GM19239 (cell line): Measurements from ENCODE around the gene TRIM72.
"Not testable (repeated sequence)": the region's sequence is repeated elsewhere in the genome, so short reads cannot be mapped to it uniquely, and the experiment has no call there.

Source experiments
- DNase-seq: peaks from one replicate; pipeline ENCODE4 v3.0.0; 2011; ENCODE audit warnings: low spot score; ENCODE audit not compliant: insufficient read length
- FAIRE-seq: peaks from 2 replicates; lab custom pipeline; 2011; peaks lifted over from hg19 to GRCh38; lab: Jason Lieb, UNC

Gene TRIM72

GRCh38 chr16:31189412-31189778 lies 24.5 kb upstream of the TRIM72 start:
- FAIRE-seq (no peak), DNase-seq (no peak)

DNA sequence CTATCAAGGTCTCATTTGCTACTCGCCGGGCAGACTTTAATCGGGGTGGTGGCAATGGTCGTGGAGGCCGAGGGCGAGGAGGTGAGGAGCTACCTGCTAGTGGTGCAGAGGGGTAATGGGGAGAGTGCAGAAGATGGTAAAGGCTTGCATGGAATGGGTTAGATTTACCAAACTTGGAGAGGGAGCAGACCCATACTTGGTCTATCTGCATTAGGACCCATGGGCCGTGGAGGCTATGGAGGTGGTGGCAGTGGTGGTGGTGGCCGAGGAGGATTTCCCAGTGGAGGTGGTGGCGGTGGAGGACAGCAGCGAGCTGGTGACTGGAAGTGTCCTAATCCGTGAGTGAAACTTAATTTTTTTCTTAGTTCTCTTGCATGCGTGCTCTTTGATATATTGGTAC lies 23.9 kb upstream of the TRIM72 start:
- FAIRE-seq (no peak), DNase-seq (no peak)

GRCh38 chr16:31190818-31191444 lies 23.0 kb upstream of the TRIM72 start:
- DNase-seq, result no peak
- no peak for FAIRE-seq

- no peak for DNase-seq
- no peak for FAIRE-seq
Measured at GRCh38 chr16:31191697-31192428, 22.1 kb upstream of the TRIM72 start.

- DNase-seq, result no peak
- FAIRE-seq, result no peak
Measured at GRCh38 chr16:31192856-31193642, 20.9 kb upstream of the TRIM72 start.

DNA sequence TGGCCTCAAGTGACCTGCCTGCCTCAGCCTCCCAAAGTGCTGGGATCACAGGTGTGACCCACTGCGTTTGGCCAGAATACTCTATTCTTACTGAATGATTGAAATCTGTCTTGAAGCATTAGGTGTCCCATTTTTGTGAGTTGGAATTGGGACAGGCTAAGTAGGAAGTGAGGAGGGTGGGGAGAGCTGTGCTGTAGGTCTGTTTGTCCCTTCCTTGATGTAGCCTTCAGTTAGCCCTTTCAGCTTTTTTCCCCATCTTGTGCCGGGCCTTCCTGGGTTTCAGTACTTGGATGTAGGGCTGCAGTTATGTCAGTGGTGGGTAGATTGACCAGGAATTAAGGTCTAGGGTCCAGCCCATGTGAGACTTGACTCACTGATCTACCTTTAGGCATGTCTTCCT lies 20.0 kb upstream of the TRIM72 start:
- DNase-seq (no peak), FAIRE-seq (no peak)

DNA sequence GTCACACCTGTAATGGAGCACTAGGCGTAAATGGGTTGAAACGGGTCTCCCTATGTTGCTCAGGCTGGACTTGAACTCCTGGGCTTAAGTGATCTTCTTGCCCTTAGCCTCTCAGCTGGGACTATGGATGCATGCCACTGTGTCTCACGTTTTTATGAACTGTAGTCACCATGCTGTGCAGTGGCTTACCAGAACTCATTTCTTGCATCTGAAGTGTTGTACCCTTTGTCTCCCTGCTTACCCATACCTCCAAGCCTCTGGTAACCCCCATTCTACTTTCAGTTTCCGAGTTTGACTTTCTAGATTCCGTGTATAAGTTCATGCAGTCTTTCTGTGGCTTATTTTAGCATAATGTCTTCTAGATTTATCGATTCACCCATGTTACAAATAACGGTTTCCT lies 19.0 kb upstream of the TRIM72 start:
- FAIRE-seq, result peak; percentile 75

DNA sequence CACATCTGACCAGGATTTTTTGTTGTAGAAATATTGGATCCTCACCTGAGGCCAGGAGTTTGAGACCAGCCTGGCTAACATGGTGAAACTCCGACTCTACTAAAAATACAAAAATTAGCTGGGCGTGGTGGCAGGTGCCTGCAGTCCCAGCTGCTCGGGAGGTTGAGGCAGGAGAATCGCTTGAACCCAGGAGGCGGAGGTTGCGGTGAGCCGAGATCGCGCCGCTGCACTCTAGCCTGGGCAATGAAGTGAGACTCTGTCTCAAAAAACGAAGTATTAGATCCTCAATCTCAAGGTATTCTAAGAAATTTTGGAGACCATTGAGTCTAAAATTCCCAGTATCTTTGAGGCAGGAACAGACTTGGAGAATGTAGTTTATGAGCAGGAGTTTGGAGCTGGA lies 18.1 kb upstream of the TRIM72 start:
- not testable (repeated sequence) for DNase-seq, FAIRE-seq

More for the DNA sequence above, 19.0 kb upstream of the TRIM72 start:
- DNase-seq, result no peak

DNA sequence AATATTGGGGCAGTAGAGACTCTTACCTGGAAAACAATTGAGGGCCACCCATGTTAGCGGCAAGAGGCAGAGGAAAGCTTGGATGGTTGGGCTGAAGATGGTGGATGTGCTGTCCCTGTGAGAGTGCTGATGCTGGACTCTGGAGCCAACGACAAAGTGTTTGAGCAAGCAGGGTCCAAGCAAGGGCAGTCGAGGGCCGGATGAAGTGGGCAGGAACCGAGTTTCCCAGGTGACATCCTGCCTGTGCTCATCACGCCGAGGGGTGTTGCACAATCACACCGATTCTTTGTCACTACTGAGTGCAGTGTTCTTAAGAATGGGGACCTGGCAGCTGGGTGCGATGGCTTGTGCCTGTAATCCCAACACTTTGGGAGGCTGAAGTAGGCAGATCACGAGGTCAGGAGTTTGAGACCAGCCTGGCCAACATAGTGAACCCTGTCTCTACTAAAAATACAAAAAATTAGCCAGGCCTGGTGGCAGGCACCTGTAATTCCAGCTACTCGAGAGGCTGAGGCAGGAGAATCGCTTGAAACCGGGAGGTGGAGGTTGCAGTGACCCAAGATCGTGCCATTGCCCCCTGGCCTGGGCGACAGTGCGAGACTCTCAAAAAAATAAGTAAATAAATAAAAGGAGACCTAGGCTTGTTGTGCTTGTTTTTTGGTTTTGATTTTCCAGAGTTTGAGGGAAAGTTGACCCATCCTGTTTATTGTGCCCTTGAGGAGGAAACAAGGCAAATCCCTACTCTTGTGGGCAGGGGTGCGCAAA lies 17.4 kb upstream of the TRIM72 start:
- FAIRE-seq, result no peak

GRCh38 chr16:31198207-31198882 lies 15.6 kb upstream of the TRIM72 start:
- no peak for FAIRE-seq

More for the DNA sequence above, 17.4 kb upstream of the TRIM72 start:
- no peak for DNase-seq

GRCh38 chr16:31199430-31200041 lies 14.4 kb upstream of the TRIM72 start:
- no peak for FAIRE-seq
- no peak for DNase-seq

More at GRCh38 chr16:31198207-31198882, 15.6 kb upstream of the TRIM72 start:
- no peak for DNase-seq

- FAIRE-seq, result not testable (repeated sequence)
Measured at GRCh38 chr16:31200111-31200510, 13.8 kb upstream of the TRIM72 start.

GRCh38 chr16:31200821-31201568 lies 12.9 kb upstream of the TRIM72 start:
- FAIRE-seq (no peak), DNase-seq (no peak)

More at GRCh38 chr16:31200111-31200510, 13.8 kb upstream of the TRIM72 start:
- not testable (repeated sequence) for DNase-seq

DNA sequence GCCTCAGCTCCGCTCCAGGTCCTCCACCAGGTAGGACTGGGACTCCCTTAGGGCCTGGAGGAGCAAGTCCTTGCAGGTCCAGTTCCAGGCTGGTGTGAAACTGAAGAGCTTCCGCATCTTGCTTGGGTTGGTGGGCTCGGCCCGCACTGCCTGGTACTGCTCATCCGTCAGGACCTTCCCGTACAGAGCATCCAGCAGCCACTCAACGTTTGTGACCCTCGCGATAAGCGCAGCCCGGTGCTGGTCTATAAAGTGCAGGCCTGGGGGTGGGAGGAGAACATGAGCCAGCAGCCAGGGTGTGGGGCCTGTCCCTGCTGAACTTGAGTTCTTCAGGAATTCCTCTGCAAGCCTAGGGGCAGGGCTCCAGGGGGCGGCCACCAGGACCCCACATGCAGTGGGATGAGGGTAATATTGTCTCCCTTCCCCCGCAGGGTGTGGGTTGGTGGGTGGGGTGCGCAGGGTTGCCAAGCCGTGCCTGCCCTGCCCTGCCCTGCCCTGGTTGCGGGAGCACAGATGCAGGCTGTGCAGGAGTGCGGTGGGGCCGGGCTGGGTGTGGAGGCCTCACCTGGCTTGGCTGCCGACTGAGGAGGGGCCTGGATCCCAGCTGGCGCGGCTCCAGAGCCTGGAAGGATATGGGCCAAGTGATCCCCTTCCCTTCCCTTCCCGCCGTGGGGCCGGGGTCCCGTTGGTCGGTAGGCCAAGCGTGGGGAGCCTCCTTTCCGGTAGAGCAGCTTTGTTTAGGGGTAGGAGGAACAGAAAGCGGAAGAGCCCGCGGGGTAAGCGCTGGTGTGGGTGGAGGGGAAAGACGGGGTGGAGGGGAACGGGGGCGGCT lies 12.1 kb upstream of the TRIM72 start:
- FAIRE-seq, result peak; percentile 72
- no peak for DNase-seq

DNA sequence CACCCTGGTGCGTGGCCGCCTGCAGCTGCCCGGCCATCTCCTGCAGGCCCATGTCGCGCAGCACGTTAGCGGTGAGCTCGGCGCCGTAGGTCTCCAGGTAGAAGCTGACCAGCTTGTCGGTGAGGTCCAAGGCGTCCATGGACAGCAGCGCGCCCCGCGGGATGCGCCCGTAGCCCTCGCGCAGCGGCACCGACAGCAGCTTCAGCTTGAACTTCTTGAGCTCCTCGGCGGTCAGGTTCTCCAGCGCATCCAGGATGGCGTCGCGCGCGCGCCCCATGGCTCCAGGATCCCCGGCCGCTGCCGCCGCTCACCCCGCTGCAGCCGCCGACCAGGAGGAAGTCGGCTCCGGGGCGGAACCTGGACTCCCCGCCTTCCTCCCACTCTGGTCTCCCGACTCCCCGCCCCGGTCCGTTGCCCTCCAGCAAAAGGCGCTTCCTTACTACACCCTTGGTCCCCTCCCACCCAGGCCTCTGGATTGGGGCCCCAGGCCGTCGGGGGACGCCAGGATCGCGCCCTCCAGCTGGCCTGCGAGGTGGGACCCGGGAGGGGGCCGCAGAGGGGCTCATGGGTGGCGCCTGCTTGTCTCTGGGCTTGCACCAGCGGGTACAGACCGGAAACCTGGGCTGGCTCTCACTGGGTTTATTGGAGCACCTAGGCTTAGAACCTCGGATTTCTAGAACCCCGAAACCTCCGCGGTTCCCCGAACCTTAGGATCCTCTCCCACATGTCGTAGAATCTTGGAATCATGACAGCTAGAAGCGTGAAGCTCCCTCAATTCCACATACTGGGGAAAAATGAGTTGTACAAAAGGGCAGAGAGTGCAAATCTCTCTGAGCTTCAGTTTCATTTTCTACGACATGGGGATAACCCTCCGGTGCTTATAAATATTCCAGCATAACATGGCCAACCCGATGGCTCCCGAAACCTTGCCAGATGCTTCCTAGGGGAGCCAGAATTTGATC lies 11.2 kb upstream of the TRIM72 start, which contains the start of gene PYCARD:
Gene PYCARD (minus strand): TSS at position 347 of the 962 bp plus-strand sequence. CDS start 70 bp downstream, at position 277.
- FAIRE-seq (peak; percentile 53), DNase-seq (no peak)

DNA sequence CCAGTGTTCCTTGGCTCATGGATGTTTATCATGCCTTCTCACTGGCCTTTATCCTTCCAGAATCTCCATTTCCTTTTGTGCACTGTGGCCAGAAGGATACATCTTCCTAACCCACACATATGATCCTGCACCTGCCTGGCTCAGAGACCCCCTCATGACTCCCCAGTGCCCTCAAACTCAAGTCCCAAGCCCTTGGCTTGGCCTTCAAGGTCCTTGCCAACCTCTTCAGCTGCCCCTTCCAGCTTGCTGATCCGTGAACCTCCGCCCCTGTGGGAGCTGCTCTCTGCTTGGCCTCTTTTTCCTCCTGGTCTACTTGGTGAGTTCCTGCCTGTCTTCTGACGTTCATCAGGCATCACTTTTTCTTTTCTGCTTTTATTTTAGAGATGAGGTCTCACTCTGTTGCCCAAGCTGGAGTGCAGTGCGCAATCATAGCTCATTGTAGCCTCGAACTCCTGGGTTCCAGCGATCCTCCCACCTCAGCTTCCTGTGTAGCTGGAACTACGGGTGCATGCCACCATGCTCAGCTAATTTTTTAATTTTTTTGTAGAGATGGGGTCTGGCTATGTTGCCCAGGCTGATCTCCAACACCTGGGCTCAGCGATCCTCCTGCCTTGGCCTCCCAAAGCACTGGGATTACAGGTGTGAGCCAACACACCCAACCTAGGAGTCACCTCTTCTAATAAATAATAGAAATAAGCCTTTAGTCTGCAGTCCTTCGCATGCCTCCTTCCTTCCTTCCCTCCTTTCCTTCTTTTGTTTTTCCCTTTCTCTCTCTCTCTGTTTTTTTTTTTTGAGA lies 8.8 kb upstream of the TRIM72 start:
- no peak for DNase-seq
- FAIRE-seq, result no peak
